A673 (cell line): ENCODE results near the gene MGME1.

Experiments
- CTCF ChIP-seq: fragments of 300-800, 200-600 bp; sonication (generic); conservative IDR thresholded peaks from 2 replicates; pipeline ENCODE4 v1.5.1; 2017; ENCODE audit warnings: low read depth, mild to moderate bottlenecking, antibody characterized with exemption, low read length, moderate library complexity, mixed read lengths
- EZH2 ChIP-seq: fragments of 200-600 bp; sonication (generic); IDR thresholded peaks from 2 replicates; pipeline ENCODE4 v1.6.1; 2017; ENCODE audit warnings: borderline replicate concordance, low read depth, mild to moderate bottlenecking, mixed read lengths, antibody characterized with exemption, low read length; ENCODE audit not compliant: poor library complexity, severe bottlenecking

- TF ChIP-seq CTCF (no peak), EZH2 (no peak)
Observed at GRCh38 chr20:17955302-17955701, 13.5 kb upstream of the MGME1 start.
